GM12865 (cell line): Measurements from ENCODE around the gene HECTD2.

Experiments used
- DNase-seq: peaks from one replicate; pipeline ENCODE4 v3.0.0; 2010; ENCODE audit warnings: low read depth
- H3K4me3 ChIP-seq: 2 replicates; pipeline ENCODE4 v1.5.1; 2011; ENCODE audit warnings: mild to moderate bottlenecking, low read depth, low read length, control low read depth
- TF ChIP-seq, protein P1 (sequence below): IDR thresholded peaks from 2 replicates; pipeline ENCODE4 v1.5.1; 2011; ENCODE audit warnings: low read length, control low read depth, low read depth, inconsistent platforms; ENCODE audit not compliant: insufficient read depth; ENCODE audit errors: missing control alignments

The HECTD2 gene

DNA sequence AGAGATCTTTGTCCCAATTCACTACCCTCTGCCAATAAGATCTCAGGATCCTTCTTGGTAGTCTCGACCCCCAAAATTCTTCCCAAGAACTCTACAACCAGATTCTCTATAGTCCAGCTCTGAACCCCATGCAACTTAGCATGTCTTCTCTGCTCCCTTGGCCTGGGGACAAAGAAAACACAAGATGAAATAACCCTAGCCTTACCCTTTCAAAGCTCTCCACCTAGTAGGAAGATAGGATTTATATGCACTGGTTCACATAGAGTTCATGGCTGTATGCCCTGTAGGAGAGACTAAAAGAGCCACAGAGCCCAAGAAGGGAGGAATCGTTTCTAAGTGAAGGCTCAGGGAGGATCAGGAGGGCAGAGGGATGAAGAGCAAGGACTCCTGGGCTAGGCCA, 126.6 kb downstream of the HECTD2 start:
- H3K4me3 ChIP-seq = no peak overlapping the region
- DNase-seq = no peak
- TF ChIP-seq, protein P1, sequence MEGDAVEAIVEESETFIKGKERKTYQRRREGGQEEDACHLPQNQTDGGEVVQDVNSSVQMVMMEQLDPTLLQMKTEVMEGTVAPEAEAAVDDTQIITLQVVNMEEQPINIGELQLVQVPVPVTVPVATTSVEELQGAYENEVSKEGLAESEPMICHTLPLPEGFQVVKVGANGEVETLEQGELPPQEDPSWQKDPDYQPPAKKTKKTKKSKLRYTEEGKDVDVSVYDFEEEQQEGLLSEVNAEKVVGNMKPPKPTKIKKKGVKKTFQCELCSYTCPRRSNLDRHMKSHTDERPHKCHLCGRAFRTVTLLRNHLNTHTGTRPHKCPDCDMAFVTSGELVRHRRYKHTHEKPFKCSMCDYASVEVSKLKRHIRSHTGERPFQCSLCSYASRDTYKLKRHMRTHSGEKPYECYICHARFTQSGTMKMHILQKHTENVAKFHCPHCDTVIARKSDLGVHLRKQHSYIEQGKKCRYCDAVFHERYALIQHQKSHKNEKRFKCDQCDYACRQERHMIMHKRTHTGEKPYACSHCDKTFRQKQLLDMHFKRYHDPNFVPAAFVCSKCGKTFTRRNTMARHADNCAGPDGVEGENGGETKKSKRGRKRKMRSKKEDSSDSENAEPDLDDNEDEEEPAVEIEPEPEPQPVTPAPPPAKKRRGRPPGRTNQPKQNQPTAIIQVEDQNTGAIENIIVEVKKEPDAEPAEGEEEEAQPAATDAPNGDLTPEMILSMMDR = no peak

DNA sequence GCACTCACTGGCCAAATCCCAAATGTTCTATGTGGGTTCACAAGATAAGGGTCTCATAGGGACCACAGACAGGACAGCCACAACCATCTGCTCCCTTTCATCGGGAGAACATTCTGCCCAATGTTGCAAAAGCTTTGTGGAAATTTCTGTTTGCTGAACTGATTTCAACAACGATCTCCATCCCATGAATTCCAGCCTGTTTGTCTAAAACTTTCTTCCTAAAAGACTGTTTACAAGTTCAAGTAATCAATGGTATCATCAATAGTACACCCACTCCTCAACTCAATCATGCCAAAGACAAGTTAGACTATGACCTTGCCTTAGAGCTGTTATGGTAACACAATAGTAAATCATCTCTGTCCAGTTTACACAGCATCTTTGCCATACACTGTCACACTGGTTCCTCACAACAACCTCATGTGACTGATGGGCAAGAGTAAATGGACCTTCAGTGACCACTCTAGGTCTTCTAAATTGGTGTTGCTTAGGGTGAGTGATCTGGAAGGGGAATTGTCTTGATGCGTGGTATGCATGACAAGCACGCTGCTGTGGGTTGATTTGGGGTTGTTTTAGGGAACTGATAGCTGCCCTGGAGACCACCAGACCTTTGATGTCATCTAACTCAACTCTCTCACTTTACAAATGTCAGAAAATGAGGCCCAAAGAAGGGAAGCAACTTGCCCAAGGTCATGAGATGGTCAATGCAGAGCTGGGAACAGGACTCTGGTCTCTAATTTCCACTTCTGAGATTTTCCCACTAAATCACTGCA, 127.7 kb downstream of the HECTD2 start:
- TF ChIP-seq, protein P1 = no peak
- DNase-seq = no peak
- H3K4me3 ChIP-seq = no peak overlapping the region

DNA sequence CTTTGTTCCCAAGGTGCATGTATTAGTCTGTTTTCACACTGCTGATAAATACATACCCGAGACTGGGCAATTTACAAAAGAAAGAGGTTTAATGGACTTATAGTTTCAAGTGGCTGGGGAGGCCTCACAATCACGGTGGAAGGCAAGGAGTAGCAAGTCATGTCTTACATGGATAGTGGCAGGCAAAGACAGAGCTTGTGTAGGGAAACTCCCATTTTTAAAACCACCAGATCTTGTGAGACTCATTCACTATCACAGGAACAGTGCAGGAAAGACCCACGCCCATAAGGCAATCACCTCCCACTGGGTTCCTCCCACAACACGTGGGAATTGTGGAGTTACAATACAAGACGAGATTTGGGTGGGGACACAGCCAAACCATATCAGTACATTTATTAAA, 129.8 kb downstream of the HECTD2 start:
- DNase-seq = no peak
- H3K4me3 ChIP-seq = no peak overlapping the region
- TF ChIP-seq, protein P1 = no peak

- TF ChIP-seq, protein P1 = no peak
- peak; percentile 22 for DNase-seq
- no peak overlapping the region for H3K4me3 ChIP-seq
These were observed 130.6 kb downstream of the HECTD2 start for GRCh38 chr10:91540733-91541132.

DNA sequence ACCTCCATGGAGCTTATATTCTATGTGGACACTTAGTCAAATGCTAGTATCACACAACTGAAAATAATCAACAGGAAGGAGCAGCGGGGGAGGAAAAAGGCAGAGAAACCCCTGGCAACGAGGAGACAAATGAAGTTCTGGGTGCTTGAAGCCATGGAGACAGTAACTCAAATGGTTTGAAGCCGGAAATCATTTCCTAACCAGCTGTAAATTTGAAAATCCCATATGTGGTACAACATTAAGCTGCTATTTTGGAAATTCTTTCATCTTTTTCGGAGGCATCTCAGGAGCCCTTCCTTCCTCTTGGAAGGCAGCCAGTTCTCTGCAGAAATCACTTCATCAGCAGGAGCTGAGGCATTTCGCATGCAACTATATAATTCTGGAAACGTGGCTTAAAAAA, 131.3 kb downstream of the HECTD2 start:
- no peak overlapping the region for H3K4me3 ChIP-seq
- no peak for DNase-seq
- TF ChIP-seq, protein P1 = no peak

GRCh38 chr10:91545384-91545783, 135.2 kb downstream of the HECTD2 start:
- DNase-seq = no peak
- H3K4me3 ChIP-seq = no peak overlapping the region
- TF ChIP-seq, protein P1 = no peak

GRCh38 chr10:91545838-91546237, 135.7 kb downstream of the HECTD2 start:
- TF ChIP-seq, protein P1 = no peak
- H3K4me3 ChIP-seq = no peak overlapping the region
- no peak for DNase-seq
